Hematopoietic multipotent progenitor cell treated with erythropoietin and hydrocortisone succinate and interleukin-3 and kit ligand, for 15 days (in vitro differentiated cells): ENCODE data around the gene ANKRD44.
"Not testable (repeated sequence)": the region's sequence is repeated elsewhere in the genome, so short reads cannot be mapped to it uniquely, and the experiment has no call there.

Experiments used
- DNase-seq: peaks from one replicate; pipeline ENCODE4 v3.0.0-alpha.2; 2015; ENCODE audit warnings: low spot score

Gene ANKRD44

GRCh38 chr2:197287596-197287932, 23.0 kb downstream of the ANKRD44 start:
- DNase-seq: not testable (repeated sequence)

DNA sequence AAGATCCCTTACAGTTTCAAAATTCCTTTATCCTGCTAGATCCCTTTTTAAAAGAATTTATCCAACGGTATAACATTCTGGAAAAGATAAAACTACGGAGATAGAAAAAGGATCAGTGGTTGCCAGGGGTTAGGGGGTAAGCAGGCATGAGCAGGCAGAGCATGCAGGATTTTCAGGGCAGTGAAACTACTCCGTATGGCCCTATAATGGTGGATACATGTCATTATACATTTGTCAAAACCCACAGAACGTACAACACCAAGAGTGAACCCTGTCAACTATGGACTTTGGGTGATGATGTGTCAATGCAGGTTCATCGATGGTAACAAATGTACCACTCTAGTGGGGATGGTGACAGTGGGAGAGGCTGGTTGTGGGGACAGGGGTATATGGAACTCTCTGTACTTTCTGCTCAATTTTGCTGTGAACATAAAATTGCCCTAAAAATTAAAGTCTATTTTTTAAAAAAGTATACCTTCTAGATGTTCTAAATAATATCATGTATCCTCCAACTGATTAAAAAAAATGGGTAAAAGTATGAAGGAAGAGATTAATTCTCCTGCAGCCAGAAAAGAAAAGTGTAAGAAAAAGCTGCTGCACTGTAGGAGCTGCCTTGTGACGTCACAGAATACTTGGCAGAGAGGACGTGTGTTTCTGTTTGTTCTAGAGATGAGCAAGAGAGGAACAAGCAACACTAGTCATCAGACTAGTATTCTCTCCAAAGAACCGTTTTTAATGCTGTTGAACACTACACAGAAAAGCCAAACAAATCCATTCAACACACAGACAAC, 23.6 kb downstream of the ANKRD44 start:
- DNase-seq: no peak

GRCh38 chr2:197285361-197285760, 25.2 kb downstream of the ANKRD44 start:
- no peak for DNase-seq

DNA sequence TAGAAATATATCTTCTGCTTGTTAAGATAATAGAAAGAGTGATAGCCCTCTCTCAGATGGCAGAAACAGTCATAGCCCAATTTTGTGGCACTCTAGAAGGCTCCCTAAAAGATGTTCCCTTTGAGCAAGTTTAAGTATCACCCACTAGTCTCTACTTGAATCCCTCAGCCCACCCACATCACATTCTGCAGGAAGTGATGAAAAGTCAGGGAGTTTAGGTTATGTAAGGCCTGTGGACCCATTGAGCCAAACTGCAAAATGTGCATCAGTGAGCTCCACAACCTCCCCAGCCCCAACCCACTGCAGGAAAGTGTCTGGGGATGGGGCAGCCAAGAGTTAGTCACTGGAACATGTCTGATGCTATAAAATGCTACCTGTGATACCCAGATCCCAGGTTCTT, 25.6 kb downstream of the ANKRD44 start:
- DNase-seq: no peak

- no peak for DNase-seq
These were observed 29.2 kb downstream of the ANKRD44 start for GRCh38 chr2:197281421-197281820.

DNA sequence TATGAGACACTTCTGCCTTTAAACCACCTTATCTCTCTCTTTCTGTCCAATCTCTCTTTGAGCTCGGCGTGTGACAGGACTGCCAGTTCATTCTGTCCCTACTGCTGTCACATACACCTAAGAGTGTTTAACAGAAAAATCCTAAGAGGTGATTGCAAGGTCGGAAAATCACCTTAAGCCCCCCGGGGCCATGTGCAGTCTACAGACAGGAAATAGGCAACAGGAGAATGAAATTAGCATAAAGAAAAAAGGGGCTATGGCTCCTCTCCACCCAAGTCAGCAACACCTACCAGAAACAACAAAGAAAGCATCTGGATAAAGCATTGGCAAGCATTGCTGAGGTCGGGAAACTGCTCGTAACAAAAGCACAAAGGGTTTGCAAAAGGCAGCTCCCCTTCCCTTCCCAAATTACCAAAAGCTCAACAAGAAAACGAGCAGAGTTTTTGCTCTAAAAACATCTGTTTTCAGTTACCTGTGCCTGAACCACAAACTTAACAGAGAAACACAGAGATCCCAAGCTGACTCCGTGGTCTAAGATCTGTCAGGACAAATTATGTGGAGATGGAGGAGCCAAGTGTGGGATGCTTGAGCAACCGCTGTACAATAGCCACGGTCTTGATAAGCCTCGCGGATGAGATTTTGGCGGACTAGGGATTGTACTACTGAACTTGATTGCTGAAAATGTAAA, 30.4 kb downstream of the ANKRD44 start:
- no peak for DNase-seq

DNA sequence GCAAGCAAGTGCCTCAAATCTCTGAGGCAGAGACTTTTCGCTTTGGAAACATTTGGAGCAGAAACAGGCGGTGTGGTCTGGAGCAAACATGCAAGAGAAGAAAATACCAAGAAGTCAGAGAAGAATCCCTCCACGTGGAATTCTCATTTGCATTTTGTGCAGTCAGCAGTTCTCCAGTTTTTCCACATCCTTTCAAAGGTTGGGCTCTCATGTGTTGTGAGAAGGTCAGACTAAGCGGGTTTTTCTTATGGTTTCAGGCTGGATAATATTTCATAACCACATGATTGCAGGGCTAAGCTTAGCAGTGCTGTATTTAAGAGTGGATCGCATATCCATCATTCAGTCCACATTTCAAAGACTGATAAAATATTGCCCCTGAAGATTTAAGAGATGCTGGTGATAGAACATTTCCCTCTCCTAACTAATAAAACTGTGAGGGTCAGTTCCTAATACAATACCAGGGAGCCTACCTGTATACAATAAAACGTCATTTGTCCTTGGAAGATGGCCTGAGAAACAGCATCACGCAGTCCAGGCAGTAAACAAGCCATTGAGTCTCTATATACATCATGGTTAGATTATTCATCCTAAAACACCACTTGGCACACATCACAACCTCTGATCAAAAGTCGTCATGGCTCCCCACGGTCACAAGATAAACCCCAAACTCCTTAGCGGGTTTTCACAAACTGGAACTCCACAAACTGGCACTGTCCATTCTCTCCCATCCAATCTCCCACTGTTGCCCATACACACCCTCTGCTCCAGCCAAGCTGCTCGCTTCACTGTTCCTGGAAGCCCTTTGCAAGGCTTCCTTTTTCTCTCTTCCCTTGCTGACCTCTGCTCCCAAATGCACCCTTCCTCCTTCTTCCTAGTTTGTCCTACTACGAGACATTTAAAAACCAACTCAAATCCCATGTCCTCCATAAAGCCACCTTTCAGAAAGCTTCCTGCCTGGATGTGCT, 31.5 kb downstream of the ANKRD44 start:
- DNase-seq: no peak

- DNase-seq: no peak
These were observed 32.8 kb downstream of the ANKRD44 start for GRCh38 chr2:197277794-197278193.

DNA sequence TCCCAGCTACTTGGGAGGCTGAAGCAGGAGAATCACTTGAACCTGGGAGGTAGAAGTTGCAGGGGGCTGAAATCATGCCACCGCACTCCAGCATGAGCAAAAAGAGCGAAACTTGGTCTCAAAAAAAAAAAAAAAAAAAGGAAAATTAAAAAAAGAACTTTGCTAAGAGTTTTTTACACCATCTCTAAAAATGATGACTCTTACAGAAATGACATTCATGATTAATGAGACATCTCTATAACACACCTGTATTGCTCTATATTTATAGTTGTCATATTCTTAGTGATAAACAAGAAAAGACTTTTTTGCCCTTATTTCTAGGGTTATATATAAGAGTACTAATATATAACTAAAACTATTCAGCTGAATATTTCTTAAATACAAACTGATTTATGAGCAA, 34.4 kb downstream of the ANKRD44 start:
- no peak for DNase-seq

DNA sequence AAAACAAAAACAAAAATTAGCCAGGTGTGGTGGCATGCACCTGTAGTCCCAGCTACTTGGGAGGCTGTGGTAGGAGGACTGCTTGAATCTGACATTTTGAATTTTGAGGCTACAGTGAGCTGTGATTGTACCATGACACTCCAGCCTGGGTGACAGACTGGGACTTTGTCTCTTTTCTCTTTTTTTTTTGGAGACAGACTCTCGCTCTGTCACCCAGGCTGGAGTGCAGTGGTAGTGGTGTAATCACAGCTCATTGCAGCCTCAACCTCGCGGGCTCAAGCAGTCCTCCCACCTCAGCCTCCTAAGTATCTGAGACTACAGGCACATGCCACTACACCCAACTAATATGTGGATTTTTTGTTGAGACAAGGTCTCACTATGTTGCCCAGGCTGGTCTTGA, 35.6 kb downstream of the ANKRD44 start:
- DNase-seq: no peak

- DNase-seq: no peak
These were observed 36.2 kb downstream of the ANKRD44 start for GRCh38 chr2:197274349-197274748.

DNA sequence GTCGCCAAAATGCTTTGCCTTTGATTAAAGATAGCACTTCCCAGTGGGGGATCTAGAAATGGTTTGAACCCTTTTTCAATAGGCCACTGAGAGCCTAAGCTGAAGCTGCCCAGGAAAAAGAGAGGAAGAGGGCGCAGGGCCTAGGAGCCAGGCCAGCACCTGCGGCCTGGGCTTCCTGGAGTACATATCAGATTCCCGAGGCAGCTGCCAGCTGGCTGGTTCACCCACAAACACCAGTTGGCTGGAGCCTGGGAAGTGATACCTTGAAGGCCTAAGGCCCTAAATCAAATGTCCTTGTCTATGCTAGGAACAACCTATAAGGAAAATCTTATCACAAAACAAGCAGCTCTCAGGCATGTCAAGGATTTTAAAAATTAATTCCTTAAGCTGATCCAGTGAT, 37.1 kb downstream of the ANKRD44 start:
- DNase-seq: no peak

- no peak for DNase-seq
These were observed 40.0 kb downstream of the ANKRD44 start for GRCh38 chr2:197270601-197271000.

GRCh38 chr2:197269815-197270214, 40.8 kb downstream of the ANKRD44 start:
- no peak for DNase-seq

- no peak for DNase-seq
These were observed 41.6 kb downstream of the ANKRD44 start for GRCh38 chr2:197268786-197269584.

GRCh38 chr2:197266477-197266876, 44.1 kb downstream of the ANKRD44 start:
- DNase-seq: no peak

- no peak for DNase-seq
These were observed 44.7 kb downstream of the ANKRD44 start for GRCh38 chr2:197265924-197266323.

GRCh38 chr2:197265036-197265435, 45.5 kb downstream of the ANKRD44 start:
- no peak for DNase-seq

- DNase-seq: no peak
These were observed 46.2 kb downstream of the ANKRD44 start for GRCh38 chr2:197264332-197264731.

DNA sequence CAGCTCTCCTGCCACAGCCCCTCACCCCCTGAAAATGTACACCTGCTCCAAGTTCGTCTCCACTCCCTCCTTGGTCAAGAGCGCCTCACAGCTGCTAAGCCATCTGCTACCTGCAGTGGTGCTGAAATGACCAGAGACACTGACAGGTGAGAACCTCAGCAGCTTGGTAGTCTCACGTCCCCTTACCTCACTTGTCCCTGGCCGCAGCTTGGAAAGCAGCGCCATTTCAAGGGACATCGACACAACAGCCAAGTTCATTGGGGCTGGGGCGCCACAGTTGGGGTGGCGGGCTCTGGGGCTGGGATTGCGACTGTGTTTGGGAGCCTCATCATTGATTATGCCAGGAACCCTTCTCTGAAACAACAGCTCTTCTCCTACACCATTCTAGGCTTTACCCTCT, 47.5 kb downstream of the ANKRD44 start:
- DNase-seq: no peak

DNA sequence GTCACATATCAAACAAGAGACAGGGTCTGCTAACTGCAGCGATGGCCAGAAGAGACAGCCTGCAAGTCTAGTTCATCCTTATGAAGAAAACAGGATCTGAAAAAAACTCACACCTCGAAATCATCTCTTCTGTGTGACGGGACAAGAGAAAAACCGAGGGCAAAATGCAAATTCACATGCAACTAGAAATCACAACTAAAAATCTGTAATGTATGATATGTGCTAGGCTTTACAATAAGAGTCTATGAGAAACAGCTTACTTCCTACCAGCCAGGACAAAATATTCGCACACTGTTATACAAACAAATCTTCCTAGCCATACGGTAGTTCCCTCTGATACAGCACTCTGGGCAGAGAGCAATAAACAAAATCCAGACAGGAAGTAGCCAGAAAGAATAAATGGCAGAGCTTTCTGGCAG, 48.8 kb downstream of the ANKRD44 start:
- no peak for DNase-seq
